Right ventricle myocardium superior (tissue), 1 donor: Measurements from ENCODE around the gene MUC4. TPM values are rescaled to one million over a fixed set of nuclear protein-coding genes. Genes with fewer than 3 reads are reported as not detected.
"Not testable (repeated sequence)": the region's sequence is repeated elsewhere in the genome, so short reads cannot be mapped to it uniquely, and the experiment has no call there.

ENCODE experiments used
- ATAC-seq: fragments of 200-7000 bp; cut with Tn5 transposase; one replicate; pipeline ENCODE4 v1.9.1; 2020; ENCODE audit warnings: mild to moderate bottlenecking; ENCODE audit not compliant: poor library complexity
- DNase-seq: peaks from one replicate; pipeline ENCODE4 v3.0.0-alpha.2; 2020
- intact Hi-C: fragments of 100-400 bp; cut with DNase I; formaldehyde crosslinking; loops from one replicate; pipeline ENCODE4 v1.11.2; 2022
- total RNA-seq: library from RNA; stranded (reverse); fragmentation: NEBNext Ultra II Directional; extraction: Animal tissue kit (Norgen Biotek cat#: 25700); gene quantifications from one replicate; pipeline ENCODE4 v1.2.1, GENCODE V29; 2021
- donor health status: DM: no; HTN: yes; CAD: no; lungs with severe emphysema.

Gene MUC4
- total RNA-seq, 1 donor from 2014 or later: not detected

GRCh38 chr3:195713150-195713549 lies 98.6 kb downstream of the MUC4 start:
- DNase-seq, intact Hi-C loops, ATAC-seq: not testable (repeated sequence)

- ATAC-seq, intact Hi-C loops, DNase-seq: not testable (repeated sequence)
These were observed 99.2 kb downstream of the MUC4 start for GRCh38 chr3:195712535-195712910.

- intact Hi-C loops: no loop called here
- no peak for ATAC-seq
- DNase-seq: no peak
These were observed 99.8 kb downstream of the MUC4 start for GRCh38 chr3:195711813-195712534.

DNA sequence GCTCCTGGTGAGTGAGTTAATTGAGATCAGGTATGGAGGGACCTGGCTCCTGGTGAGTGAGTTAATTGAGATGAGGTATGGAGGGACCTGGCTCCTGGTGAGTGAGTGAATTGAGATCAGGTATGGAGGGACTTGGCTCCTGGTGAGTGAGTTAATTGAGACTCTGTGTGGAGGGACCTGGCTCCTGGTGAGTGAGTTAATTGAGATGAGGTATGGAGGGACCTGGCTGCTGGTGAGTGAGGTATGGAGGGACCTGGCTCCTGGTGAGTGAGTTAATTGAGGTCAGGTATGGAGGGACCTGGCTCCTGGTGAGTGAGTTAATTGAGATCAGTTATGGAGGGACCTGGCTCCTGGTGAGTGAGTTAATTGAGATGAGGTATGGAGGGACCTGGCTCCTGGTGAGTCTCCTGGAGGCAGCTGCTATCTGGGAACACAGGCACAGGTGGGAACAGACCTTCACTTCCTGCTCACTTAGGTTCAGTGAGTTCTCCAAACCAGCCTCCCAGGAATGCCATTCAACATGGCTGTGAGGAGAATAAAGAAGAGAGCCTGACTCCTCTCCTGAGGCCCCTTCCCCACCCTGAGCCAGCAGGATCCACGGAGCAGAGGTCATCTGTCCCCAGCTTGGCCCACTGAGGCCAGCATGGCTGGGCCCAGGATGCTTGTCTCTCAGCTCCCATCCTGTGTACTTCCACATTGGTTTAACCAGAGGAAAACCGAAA lies 100.5 kb downstream of the MUC4 start:
- intact Hi-C loops, DNase-seq, ATAC-seq: not testable (repeated sequence)

- intact Hi-C loops, ATAC-seq: not testable (repeated sequence)
- DNase-seq: peak; percentile 20
These were observed 101.4 kb downstream of the MUC4 start for GRCh38 chr3:195710126-195710905.

DNA sequence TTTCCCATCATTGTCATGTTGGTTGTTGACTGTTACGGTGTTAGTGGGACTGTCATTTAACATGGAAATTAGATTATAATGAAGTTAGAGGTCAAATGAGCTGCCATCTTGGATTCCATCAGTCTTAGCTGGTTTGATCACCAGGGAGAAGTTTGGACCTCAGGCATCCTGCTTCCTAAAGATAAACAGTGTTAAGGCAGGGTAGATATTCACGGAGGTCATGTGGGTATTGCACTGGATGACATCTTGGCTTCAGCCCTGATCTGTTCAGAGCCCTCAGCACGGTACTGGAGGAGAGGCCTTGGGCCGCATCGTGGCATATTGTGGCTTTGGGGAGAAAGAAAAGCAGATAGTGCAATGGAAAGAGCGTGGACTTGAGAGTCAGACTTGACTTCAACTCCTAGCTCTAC lies 102.0 kb downstream of the MUC4 start:
- intact Hi-C loops: no loop called here
- DNase-seq (no peak), ATAC-seq (no peak)

DNA sequence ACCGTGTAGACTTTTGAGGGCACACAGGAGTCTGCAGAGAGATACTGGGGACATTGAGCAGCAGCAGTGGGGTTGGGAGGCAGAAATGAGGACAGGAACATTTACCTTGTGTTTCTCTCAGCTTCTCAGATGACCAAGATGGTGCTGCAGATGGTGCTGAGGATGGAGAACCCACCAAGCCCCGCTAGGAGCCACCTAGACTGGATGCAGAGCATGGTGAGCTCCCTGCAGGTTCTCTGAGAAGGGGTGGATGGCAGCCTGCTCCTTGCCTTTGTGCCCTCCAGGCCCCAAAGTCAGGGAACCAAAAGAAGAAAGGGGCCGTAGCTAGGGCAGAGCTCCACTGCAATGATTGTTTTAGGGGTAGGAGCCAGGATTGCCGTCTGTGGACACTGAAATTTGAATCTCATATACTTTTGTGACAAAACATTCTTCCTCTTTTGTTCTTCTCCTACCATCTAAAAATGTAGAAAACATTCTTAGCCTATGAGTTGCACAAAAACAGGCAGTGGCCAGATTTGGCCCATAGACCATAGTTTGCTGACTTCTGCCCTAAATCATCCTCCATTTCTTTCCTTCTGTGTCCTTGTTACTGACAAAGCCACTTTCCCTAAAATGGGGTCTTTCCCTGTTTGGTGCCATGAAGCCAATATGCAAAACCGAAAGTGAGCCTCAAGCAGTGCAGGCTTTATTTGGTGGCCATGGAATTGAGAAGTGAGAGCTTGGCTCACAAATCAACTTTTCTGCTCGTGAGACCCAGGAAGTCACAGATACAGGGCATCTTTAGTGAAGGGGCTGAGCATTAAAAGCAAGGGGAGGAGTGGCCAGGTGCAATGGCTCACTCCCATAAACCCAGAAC lies 102.9 kb downstream of the MUC4 start:
- DNase-seq (peak; percentile 13), ATAC-seq (no peak)
- intact Hi-C loops: no loop called here

GRCh38 chr3:195708061-195708460 lies 103.7 kb downstream of the MUC4 start:
- DNase-seq: peak; percentile 29
- no peak for ATAC-seq
- intact Hi-C loops: no loop called here

GRCh38 chr3:195705081-195705991 lies 106.4 kb downstream of the MUC4 start:
- no peak for ATAC-seq
- intact Hi-C loops: no loop called here
- no peak for DNase-seq

DNA sequence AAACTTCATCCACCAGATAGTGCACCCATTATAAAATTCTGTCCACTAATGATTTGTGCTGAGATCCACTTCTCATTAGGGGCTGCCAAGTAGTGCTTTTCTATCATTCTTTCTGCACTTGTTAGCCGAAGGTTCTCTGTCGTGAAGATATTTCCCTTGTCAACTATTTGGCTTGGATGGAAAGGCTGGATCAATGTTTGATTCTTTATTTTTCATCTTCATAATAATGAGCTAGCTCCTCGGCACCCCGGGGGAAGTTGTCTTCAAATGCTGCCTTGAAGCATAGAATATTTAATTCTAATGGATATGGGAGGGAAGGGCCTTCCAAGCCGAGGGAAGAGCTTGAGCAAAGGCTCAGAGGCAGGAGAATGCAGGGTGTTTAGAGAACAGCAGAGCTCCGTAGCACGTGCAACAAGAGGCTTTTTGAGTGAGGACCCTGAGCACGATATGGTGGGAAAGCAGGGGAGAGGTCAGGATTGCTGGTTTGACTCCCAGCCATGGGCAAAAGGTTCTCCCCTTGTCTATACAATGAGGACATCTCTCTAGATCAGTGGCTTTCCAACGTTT lies 107.2 kb downstream of the MUC4 start:
- intact Hi-C loops: no loop called here
- DNase-seq (peak; percentile 18), ATAC-seq (no peak)

DNA sequence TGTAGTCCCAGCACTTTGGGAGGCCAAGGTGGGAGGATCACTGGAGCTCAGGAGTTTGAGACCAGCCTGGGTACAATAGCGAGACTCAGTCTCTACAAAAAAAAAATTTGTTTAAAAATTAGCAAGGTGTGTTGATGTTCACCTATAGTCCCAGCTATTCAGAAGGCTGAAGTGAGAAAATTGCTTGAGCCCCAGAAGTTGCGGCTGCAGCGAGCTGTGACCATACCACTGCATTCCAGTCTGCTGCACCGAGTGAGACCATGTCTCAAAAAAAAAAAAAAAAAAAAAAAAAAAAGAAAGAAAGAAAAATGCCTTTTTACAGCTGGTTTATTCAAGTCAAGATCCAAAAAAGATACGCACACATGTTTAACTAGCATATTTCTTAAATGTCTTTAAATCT lies 108.0 kb downstream of the MUC4 start:
- intact Hi-C loops: no loop called here
- DNase-seq (peak; percentile 6), ATAC-seq (no peak)

- ATAC-seq (no peak), DNase-seq (no peak)
- intact Hi-C loops: no loop called here
These were observed 110.5 kb downstream of the MUC4 start for GRCh38 chr3:195701042-195701915.

GRCh38 chr3:195700319-195700718 lies 111.4 kb downstream of the MUC4 start:
- no peak for ATAC-seq
- intact Hi-C loops: no loop called here
- DNase-seq: no peak

- intact Hi-C loops: no loop called here
- DNase-seq (no peak), ATAC-seq (no peak)
These were observed 111.9 kb downstream of the MUC4 start for GRCh38 chr3:195699860-195700259.

- ATAC-seq (no peak), DNase-seq (no peak)
- intact Hi-C loops: no loop called here
These were observed 112.3 kb downstream of the MUC4 start for GRCh38 chr3:195699388-195699771.

DNA sequence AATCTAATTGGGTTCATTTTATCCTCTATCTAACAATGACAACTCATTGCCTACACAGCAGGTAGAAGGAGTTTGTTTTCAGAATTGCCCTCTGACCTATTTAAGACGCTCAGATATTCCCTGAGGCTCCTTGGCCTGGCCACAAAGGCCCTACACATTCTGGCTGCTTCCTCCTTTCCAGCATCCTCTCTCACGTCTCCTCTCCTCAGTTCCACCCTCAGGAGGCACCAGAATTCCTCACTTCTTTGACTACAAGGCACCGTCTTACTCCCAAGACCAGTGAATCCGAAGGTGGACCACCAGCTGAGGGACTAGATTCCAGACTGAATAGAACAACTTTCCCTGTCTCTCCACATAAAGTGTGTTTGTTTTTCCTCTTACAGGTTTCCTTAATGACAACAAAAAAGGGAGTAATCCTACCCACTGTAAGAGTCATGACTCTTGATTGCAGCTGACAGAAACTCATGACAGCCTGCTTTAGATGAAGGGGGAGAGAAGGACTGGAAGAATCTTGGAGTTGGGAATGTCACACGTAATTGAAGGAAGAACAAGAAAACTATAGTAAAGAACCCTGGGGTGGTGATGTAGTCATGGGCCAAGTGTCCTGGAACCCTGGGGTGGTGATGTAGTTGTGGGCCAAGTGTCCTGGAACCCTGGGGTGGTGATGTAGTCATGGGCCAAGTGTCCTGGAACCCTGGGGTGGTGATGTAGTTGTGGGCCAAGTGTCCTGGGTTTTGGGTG lies 112.9 kb downstream of the MUC4 start:
- no peak for DNase-seq
- ATAC-seq: no peak
- intact Hi-C loops: no loop called here
